MM.1S (cell line): Measurements from ENCODE around the gene ADAMTS15.

Experiments
- DNase-seq: peaks from one replicate; pipeline ENCODE4 v3.0.0-alpha.2; 2015
- H2AFZ ChIP-seq: fragments of 300-600 bp; sonication (generic); 2 replicates; pipeline ENCODE4 v1.6.0; 2016; ENCODE audit warnings: antibody characterized with exemption, low read length
- H3F3A ChIP-seq: fragments of 300-600 bp; sonication (generic); 2 replicates; pipeline ENCODE4 v1.6.1; 2016; ENCODE audit warnings: mild to moderate bottlenecking, antibody characterized with exemption, low read length, moderate library complexity, mixed read lengths; ENCODE audit not compliant: insufficient read depth
- H3K27ac ChIP-seq: fragments of 300-600 bp; sonication (generic); 2 replicates; pipeline ENCODE4 v1.5.1; 2016; ENCODE audit warnings: mild to moderate bottlenecking, low read length
- H3K27me3 ChIP-seq: fragments of 300-600 bp; sonication (generic); replicated peaks from 2 replicates; pipeline ENCODE4 v1.6.0; 2016; ENCODE audit warnings: low read length; ENCODE audit not compliant: insufficient read depth
- H3K36me3 ChIP-seq: fragments of 300-600 bp; sonication (generic); replicated peaks from 2 replicates; pipeline ENCODE4 v1.6.1; 2016; ENCODE audit warnings: mild to moderate bottlenecking, low read length, mixed read lengths; ENCODE audit not compliant: insufficient read depth
- H3K4me1 ChIP-seq: fragments of 300-600 bp; sonication (generic); 2 replicates; pipeline ENCODE4 v1.6.1; 2016; ENCODE audit warnings: low read length, mixed read lengths
- H3K4me2 ChIP-seq: fragments of 300-600 bp; sonication (generic); 2 replicates; pipeline ENCODE4 v1.6.0; 2016; ENCODE audit warnings: low read depth, low read length
- H3K4me3 ChIP-seq: fragments of 300-600 bp; sonication (generic); 2 replicates; pipeline ENCODE4 v1.5.1; 2016; ENCODE audit warnings: low read length, mixed read lengths
- H3K79me2 ChIP-seq: fragments of 300-600 bp; sonication (generic); 2 replicates; pipeline ENCODE4 v1.6.1; 2016; ENCODE audit warnings: mixed run types, low read length, mixed read lengths
- H3K9ac ChIP-seq: fragments of 300-600 bp; sonication (generic); 2 replicates; pipeline ENCODE4 v1.6.1; 2016; ENCODE audit warnings: low read length, mixed read lengths
- H3K9me2 ChIP-seq: fragments of 300-600 bp; sonication (generic); replicated peaks from 2 replicates; pipeline ENCODE4 v1.6.1; 2016; ENCODE audit warnings: mild to moderate bottlenecking, low read length, mixed read lengths; ENCODE audit not compliant: insufficient read depth
- H3K9me3 ChIP-seq: fragments of 300-600 bp; sonication (generic); replicated peaks from 2 replicates; pipeline ENCODE4 v1.6.1; 2016; ENCODE audit warnings: mild to moderate bottlenecking, low read length, mixed read lengths; ENCODE audit not compliant: insufficient read depth
- H4K20me1 ChIP-seq: fragments of 300-600 bp; sonication (generic); 2 replicates; pipeline ENCODE4 v1.6.1; 2016; ENCODE audit warnings: mild to moderate bottlenecking, low read length, moderate library complexity, mixed read lengths; ENCODE audit not compliant: insufficient read depth
- CTCF ChIP-seq: fragments of 300-600 bp; sonication (generic); IDR thresholded peaks from 2 replicates; pipeline ENCODE4 v1.5.1; 2016; ENCODE audit warnings: antibody characterized with exemption, low read length, mixed read lengths
- EZH2 ChIP-seq: fragments of 300-600 bp; sonication (generic); optimal IDR thresholded peaks from 2 replicates; pipeline ENCODE3; 2017; ENCODE audit warnings: low read depth, mild to moderate bottlenecking, antibody characterized with exemption, low read length, mixed read lengths
- EZH2phosphoT487 ChIP-seq: fragments of 300-600 bp; sonication (generic); IDR thresholded peaks from 2 replicates; pipeline ENCODE4 v1.6.1; 2018; ENCODE audit warnings: antibody characterized with exemption, low read length

The ADAMTS15 gene

GRCh38 chr11:130515829-130516553 lies 67.5 kb downstream of the ADAMTS15 start:
- no peaks in the 10 kb centered on the region for H3K9me3 ChIP-seq
- no peak overlapping the region for H3K4me3 ChIP-seq
- no peak overlapping the region for H3K9ac ChIP-seq
- H3K36me3 ChIP-seq: no peaks in the 10 kb centered on the region
- DNase-seq: no peak
- H3K4me2 ChIP-seq: no peak overlapping the region
- no peaks in the 10 kb centered on the region for H3K27me3 ChIP-seq
- H3K4me1 ChIP-seq: no peaks in the 10 kb centered on the region
- TF ChIP-seq EZH2: no peak
- no peak for TF ChIP-seq EZH2phosphoT487
- TF ChIP-seq CTCF: no peak
- no peaks in the 10 kb centered on the region for H3K9me2 ChIP-seq
- no peaks in the 10 kb centered on the region for H3K79me2 ChIP-seq
- H3F3A ChIP-seq: no peaks in the 10 kb centered on the region
- H2AFZ ChIP-seq: no peak overlapping the region
- no peaks in the 10 kb centered on the region for H4K20me1 ChIP-seq
- H3K27ac ChIP-seq: no peak overlapping the region

- Histone ChIP-seq H3K79me2 (no peaks in the 10 kb centered on the region), H2AFZ (no peak overlapping the region), H3K4me2 (no peak overlapping the region), H3K9ac (no peak overlapping the region), H4K20me1 (no peaks in the 10 kb centered on the region), H3K27me3 (no peaks in the 10 kb centered on the region), H3K36me3 (no peaks in the 10 kb centered on the region), H3K9me3 (no peaks in the 10 kb centered on the region), H3F3A (no peaks in the 10 kb centered on the region), H3K27ac (no peak overlapping the region), H3K4me3 (no peak overlapping the region), H3K4me1 (no peaks in the 10 kb centered on the region), H3K9me2 (no peaks in the 10 kb centered on the region)
- no peak for TF ChIP-seq EZH2phosphoT487
- TF ChIP-seq CTCF: no peak
- no peak for TF ChIP-seq EZH2
- DNase-seq: no peak
Measured at GRCh38 chr11:130516554-130517505, 68.4 kb downstream of the ADAMTS15 start.

GRCh38 chr11:130518164-130518680 lies 69.8 kb downstream of the ADAMTS15 start:
- H3K4me1 ChIP-seq: no peaks in the 10 kb centered on the region
- H3K4me3 ChIP-seq: no peak overlapping the region
- H2AFZ ChIP-seq: no peak overlapping the region
- no peaks in the 10 kb centered on the region for H4K20me1 ChIP-seq
- H3K9ac ChIP-seq: no peak overlapping the region
- H3K79me2 ChIP-seq: no peaks in the 10 kb centered on the region
- no peaks in the 10 kb centered on the region for H3K9me3 ChIP-seq
- no peak overlapping the region for H3K27ac ChIP-seq
- TF ChIP-seq CTCF: no peak
- H3K4me2 ChIP-seq: no peak overlapping the region
- DNase-seq: no peak
- no peaks in the 10 kb centered on the region for H3K36me3 ChIP-seq
- H3K27me3 ChIP-seq: no peaks in the 10 kb centered on the region
- H3F3A ChIP-seq: no peaks in the 10 kb centered on the region
- no peaks in the 10 kb centered on the region for H3K9me2 ChIP-seq
